Stimulated activated naive B cell treated with anti-CD40 and anti-IgM and Interleukin-4, amounts not matched to agents 10 μg/mL and 1 μg/mL and 100 μg/mL, for 72 hours (primary cell): ENCODE measurements around the gene AATF.

Experiments
- ATAC-seq, 2 donors: fragments of 150-1000 bp; cut with Tn5 transposase; replicated peaks; 2 replicates each; pipeline ENCODE4 v1.10.0; 2021; ENCODE audit warnings: moderate library complexity in 1 of 2
- DNase-seq: peaks from one replicate; pipeline ENCODE4 v3.0.0; 2021
- H3K27ac Mint-ChIP-seq: one replicate; pipeline ENCODE4 v1.8.0; 2022; ENCODE audit warnings: mild to moderate bottlenecking, mixed read lengths
- H3K27me3 Mint-ChIP-seq, 2 donors: one replicate each; pipeline ENCODE4 v1.8.0; 2022; ENCODE audit warnings: mixed read lengths in 2 of 2
- H3K36me3 Mint-ChIP-seq, 2 donors: one replicate each; pipeline ENCODE4 v1.8.0; 2022; ENCODE audit warnings: mixed read lengths in 2 of 2, mild to moderate bottlenecking in 1 of 2
- H3K4me1 Mint-ChIP-seq, 2 donors: one replicate each; pipeline ENCODE4 v1.8.0; 2022; ENCODE audit warnings: mixed read lengths in 2 of 2, mild to moderate bottlenecking in 1 of 2
- H3K4me3 Mint-ChIP-seq, 2 donors: one replicate each; pipeline ENCODE4 v1.8.0; 2022; ENCODE audit warnings: mild to moderate bottlenecking in 2 of 2, mixed read lengths in 2 of 2, moderate library complexity in 1 of 2
- H3K9me3 Mint-ChIP-seq, 2 donors: one replicate each; pipeline ENCODE4 v1.8.0; 2022; ENCODE audit warnings: mixed read lengths in 2 of 2, mild to moderate bottlenecking in 1 of 2

AATF gene

GRCh38 chr17:37101306-37101705, 152.6 kb downstream of the AATF start:
- no peak for ATAC-seq
- no peaks in the 10 kb centered on the region for H3K4me1 Mint-ChIP-seq
- H3K36me3 Mint-ChIP-seq: peaks cover 35 to 60% of the 10 kb centered on the region in 2 donors
- H3K27me3 Mint-ChIP-seq: no peaks in the 10 kb centered on the region
- no peaks in the 10 kb centered on the region for H3K9me3 Mint-ChIP-seq
- H3K27ac Mint-ChIP-seq: no peak overlapping the region
- H3K4me3 Mint-ChIP-seq: no peak overlapping the region
- no peak for DNase-seq

- Mint-ChIP-seq H3K4me1 (no peaks in the 10 kb centered on the region), H3K27ac (no peak overlapping the region), H3K36me3 (peaks cover 22 to 52% of the 10 kb centered on the region in 2 donors), H3K27me3 (no peaks in the 10 kb centered on the region), H3K9me3 (no peaks in the 10 kb centered on the region), H3K4me3 (no peak overlapping the region)
- DNase-seq: no peak
- ATAC-seq: no peak
These were observed 154.5 kb downstream of the AATF start for GRCh38 chr17:37103231-37103630.

GRCh38 chr17:37106049-37106448, 157.3 kb downstream of the AATF start:
- H3K4me3 Mint-ChIP-seq: no peak overlapping the region
- H3K36me3 Mint-ChIP-seq: peaks cover 21 to 48% of the 10 kb centered on the region in 2 donors
- ATAC-seq: no peak
- no peak overlapping the region for H3K27ac Mint-ChIP-seq
- no peak for DNase-seq
- H3K9me3 Mint-ChIP-seq: no peaks in the 10 kb centered on the region
- no peaks in the 10 kb centered on the region for H3K4me1 Mint-ChIP-seq
- H3K27me3 Mint-ChIP-seq: no peaks in the 10 kb centered on the region
